HL-60 (cell line): ENCODE measurements around the gene DTYMK.

Source experiments
- POLR2AphosphoS5 ChIP-seq: IDR thresholded peaks from 2 replicates; pipeline ENCODE4 v1.6.1; 2012; ENCODE audit warnings: low read depth
- SPI1 ChIP-seq: IDR thresholded peaks from 2 replicates; pipeline ENCODE4 v1.6.1; 2012; ENCODE audit warnings: low read depth, mild to moderate bottlenecking, borderline replicate concordance
- TF ChIP-seq, protein P1 (sequence below): IDR thresholded peaks from one replicate; pipeline ENCODE4 v1.5.1; 2011; ENCODE audit warnings: low read length, control low read depth, inconsistent platforms; ENCODE audit not compliant: insufficient read depth

DNA sequence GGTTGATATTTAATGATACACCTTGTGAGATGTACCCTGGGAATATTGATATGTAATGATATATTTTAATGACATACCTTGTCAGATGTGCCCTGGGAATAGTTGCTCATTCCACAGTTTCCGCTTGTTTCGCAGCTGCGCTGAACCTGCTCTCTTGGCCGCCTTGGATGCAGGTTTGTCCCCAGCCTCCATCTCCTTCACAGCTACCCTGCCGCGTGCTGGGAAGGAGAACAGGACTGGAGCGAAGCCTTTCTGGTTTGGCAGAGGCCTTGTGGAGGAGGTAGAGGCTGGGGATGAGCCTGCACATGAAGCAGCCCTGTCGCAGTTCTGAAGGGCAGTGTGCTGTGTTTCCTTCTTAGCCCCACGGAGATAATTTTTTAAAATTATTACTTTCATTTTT is 34.5 kb downstream of the DTYMK start:
- TF ChIP-seq POLR2AphosphoS5 (no peak), SPI1 (no peak)
- TF ChIP-seq, protein P1, sequence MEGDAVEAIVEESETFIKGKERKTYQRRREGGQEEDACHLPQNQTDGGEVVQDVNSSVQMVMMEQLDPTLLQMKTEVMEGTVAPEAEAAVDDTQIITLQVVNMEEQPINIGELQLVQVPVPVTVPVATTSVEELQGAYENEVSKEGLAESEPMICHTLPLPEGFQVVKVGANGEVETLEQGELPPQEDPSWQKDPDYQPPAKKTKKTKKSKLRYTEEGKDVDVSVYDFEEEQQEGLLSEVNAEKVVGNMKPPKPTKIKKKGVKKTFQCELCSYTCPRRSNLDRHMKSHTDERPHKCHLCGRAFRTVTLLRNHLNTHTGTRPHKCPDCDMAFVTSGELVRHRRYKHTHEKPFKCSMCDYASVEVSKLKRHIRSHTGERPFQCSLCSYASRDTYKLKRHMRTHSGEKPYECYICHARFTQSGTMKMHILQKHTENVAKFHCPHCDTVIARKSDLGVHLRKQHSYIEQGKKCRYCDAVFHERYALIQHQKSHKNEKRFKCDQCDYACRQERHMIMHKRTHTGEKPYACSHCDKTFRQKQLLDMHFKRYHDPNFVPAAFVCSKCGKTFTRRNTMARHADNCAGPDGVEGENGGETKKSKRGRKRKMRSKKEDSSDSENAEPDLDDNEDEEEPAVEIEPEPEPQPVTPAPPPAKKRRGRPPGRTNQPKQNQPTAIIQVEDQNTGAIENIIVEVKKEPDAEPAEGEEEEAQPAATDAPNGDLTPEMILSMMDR, result no peak
